COLO668 (cell line): ENCODE measurements around the gene CYTH3.
A peak's percentile ranks its signal among the peaks of the same experiment; 100 is the strongest.
"Not testable (repeated sequence)": the region's sequence is repeated elsewhere in the genome, so short reads cannot be mapped to it uniquely, and the experiment has no call there.

Experiments
- DNase-seq: peaks from one replicate; lab custom pipeline; 2025; ENCODE audit not compliant: unreplicated experiment; lab: John Stamatoyannopoulos, UW

Gene CYTH3

GRCh38 chr7:6272481-6273323 lies at the start of gene CYTH3:
CYTH3 (minus strand) TSS chr7:6272624; CDS start chr7:6272507, 117 bp downstream.
- DNase-seq = peak; percentile 96

- DNase-seq = no peak
Observed at GRCh38 chr7:6320791-6321190, 48.4 kb upstream of the CYTH3 start.

GRCh38 chr7:6317797-6318438 lies 45.5 kb upstream of the CYTH3 start:
- DNase-seq = no peak

- DNase-seq = no peak
Observed at GRCh38 chr7:6316226-6316625, 43.8 kb upstream of the CYTH3 start.

GRCh38 chr7:6315746-6316145 lies 43.3 kb upstream of the CYTH3 start:
- DNase-seq = no peak

GRCh38 chr7:6310271-6310993 lies 38.0 kb upstream of the CYTH3 start:
- no peak for DNase-seq

GRCh38 chr7:6307762-6308161 lies 35.3 kb upstream of the CYTH3 start:
- no peak for DNase-seq

GRCh38 chr7:6306471-6306870 lies 34.0 kb upstream of the CYTH3 start:
- peak; percentile 69 for DNase-seq

GRCh38 chr7:6305330-6305729 lies 32.9 kb upstream of the CYTH3 start:
- DNase-seq = no peak

GRCh38 chr7:6301446-6301845 lies 29.0 kb upstream of the CYTH3 start:
- not testable (repeated sequence) for DNase-seq

GRCh38 chr7:6299774-6300173 lies 27.4 kb upstream of the CYTH3 start:
- peak; percentile 50 for DNase-seq

GRCh38 chr7:6294839-6295238 lies 22.4 kb upstream of the CYTH3 start:
- no peak for DNase-seq

GRCh38 chr7:6293202-6293601 lies 20.8 kb upstream of the CYTH3 start:
- no peak for DNase-seq

- DNase-seq = not testable (repeated sequence)
Observed at GRCh38 chr7:6291941-6292340, 19.5 kb upstream of the CYTH3 start.

GRCh38 chr7:6291531-6291930 lies 19.1 kb upstream of the CYTH3 start:
- no peak for DNase-seq

- DNase-seq = no peak
Observed at GRCh38 chr7:6290319-6290741, 17.9 kb upstream of the CYTH3 start.

- no peak for DNase-seq
Observed at GRCh38 chr7:6288270-6288860, 15.9 kb upstream of the CYTH3 start.

- DNase-seq = no peak
Observed at GRCh38 chr7:6286486-6286885, 14.1 kb upstream of the CYTH3 start.

GRCh38 chr7:6284461-6285360 lies 12.3 kb upstream of the CYTH3 start:
- no peak for DNase-seq

GRCh38 chr7:6284055-6284400 lies 11.6 kb upstream of the CYTH3 start:
- no peak for DNase-seq
